GM13977 (cell line): ENCODE results near the gene PAX7.

Source experiments
- DNase-seq: peaks from one replicate; pipeline ENCODE4 v3.0.0; 2012; ENCODE audit warnings: low spot score
- CTCF ChIP-seq: IDR thresholded peaks from 2 replicates; pipeline ENCODE4 v1.5.1; 2012; ENCODE audit warnings: mild to moderate bottlenecking, control low read depth; ENCODE audit not compliant: insufficient read depth; ENCODE audit errors: extremely low read depth, missing control alignments
- in situ Hi-C: fragments of 300-500 bp; cut with MboI; formaldehyde crosslinking; loops from one replicate; pipeline ENCODE4 v1.12.0; 2022; ENCODE audit warnings: low sequenced_read_pairs, low pct_unique_long_range_greater_than_20kb, mixed read lengths, inconsistent platforms; ENCODE audit not compliant: unreplicated experiment

PAX7 gene

DNA sequence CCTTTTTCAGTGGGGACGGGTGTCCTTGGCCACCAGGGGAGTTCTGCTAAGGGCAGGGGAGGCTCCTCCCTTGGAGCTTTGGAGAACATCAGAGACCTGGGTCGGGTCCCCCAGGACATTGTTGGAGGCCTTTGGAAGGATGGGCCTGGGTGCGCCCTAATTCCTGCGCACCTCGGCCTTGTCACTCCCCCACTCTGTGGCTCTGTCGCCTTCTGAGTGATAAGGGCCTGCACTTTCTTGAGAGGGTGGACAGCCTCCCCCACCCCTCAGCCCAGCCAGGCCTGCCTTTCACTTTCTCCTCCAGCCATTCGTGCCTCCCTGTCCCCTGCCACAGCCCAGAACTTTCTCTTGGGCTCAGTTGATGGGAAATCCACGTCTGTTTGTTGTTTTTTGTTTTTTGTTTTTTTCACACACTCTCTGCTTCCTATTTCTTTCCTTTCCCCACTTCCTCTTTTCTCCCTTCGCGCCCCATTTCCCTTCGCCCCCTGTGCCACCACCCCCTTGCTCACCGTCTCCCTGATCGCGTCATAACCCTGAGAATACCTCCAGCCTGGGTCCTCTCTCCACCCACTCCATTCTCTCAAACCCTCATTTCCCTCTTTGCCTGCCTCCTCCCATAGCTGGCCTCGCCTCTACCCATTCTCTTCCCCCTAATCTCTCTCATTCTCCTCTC is 85.6 kb downstream of the PAX7 start:
- no peak for DNase-seq
- TF ChIP-seq CTCF = no peak
- in situ Hi-C loops = loop anchor here (25.0 kb wide), 1 partner anchor 104 kb away; no protein-coding TSS in a partner anchor

DNA sequence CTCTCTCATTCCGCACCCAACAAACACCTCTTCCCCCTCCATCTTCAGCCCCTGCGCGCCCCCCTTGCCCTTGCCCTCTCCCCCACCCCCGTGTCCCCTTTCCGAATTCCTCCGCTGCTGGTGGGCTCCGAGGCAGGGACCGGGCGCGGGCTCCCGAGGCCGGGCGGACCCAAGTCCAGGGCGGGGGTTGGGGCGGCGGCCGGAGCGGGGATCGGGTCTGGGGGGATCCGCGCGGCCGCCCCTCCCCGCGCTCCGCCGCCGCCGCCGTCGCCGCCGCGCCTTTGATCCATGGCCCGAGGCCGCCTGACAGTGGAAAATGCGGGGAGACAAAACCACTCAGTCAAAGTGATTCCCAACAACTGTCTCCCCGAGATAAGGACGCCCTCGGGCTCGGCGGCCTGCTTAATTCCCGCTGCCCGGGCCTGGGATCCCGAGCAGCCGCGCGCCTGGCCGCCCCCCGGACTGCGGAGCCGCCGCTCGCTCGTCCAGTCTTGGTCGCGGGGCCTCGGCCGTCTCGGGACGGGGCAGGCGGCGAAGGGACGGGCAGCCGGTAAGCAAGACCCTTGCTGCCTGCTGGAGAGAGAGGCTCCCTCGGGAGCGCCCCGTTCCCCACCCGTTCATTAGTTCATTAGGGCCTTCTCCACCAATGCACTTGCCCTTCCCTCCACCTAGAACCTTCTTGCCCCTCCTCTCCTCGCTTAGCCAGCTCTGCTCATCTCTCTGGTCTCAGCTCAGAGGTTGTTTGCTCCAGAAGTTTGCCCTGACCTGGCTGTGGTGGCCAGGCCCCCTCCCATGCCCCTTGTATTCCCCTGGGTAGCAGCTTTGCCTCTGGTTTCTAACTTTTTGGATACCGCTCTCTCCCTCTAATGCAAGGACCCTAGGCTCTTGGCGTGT is 86.4 kb downstream of the PAX7 start:
- no peak for DNase-seq
- no peak for TF ChIP-seq CTCF
- in situ Hi-C loops = loop anchor here (25.0 kb wide), 1 partner anchor 105 kb away; no protein-coding TSS in a partner anchor

DNA sequence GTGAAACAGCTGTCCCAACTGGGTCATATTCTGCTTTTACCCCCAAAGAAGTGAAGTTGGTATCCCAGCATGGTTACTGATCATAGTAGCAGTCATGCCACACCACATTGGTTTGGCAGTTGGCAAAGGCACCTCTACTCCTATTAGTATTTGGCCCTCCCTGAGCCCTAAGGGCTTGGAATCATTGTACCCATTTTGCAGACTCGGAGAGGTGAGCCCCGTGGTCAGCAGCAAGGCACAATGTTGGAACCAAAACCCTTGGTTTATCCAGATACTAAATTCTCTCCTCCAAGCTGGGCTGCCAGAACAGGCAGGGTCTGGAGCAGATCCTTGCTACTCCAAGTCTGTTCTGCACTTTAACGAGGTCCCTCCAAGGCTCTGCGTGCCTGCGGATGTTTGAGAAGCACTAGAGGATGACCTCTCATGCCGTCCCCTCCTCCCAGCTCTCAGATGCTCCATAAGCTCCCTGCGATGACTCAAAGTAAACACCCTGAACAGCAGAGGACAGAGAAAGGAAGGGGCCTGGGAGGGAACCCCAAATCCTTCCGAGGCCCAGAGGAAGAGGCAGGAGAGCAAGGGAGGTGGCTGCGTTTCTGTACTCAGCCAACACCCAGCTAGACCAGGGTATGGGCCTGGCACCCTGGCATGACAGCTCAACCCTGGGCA is 89.3 kb downstream of the PAX7 start:
- in situ Hi-C loops = loop anchor here (25.0 kb wide), 1 partner anchor 108 kb away; no protein-coding TSS in a partner anchor
- no peak for TF ChIP-seq CTCF
- no peak for DNase-seq

- DNase-seq = no peak
- no peak for TF ChIP-seq CTCF
- in situ Hi-C loops = loop anchor here (25.0 kb wide), 1 partner anchor 109 kb away; no protein-coding TSS in a partner anchor
Measured at GRCh38 chr1:18721041-18721440, 90.4 kb downstream of the PAX7 start.

DNA sequence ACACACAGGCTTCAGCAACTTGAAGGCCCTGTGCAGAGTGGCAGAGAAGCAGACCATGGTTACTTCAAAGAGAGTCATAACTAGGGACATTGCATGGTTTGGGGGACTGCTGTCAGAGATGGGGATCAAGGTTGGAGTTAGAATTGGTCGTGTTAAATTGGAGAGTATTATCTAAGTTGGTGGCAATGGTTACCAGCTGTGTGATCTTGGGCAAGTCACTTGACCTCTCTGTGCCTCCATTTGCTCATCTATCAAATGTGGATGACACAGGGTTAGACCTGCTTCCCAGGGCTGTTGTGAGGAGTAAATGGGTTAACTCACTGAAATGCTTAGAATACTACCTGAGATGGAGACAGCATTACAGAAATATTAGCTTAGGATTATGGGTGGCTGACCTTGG is 91.1 kb downstream of the PAX7 start:
- DNase-seq = no peak
- TF ChIP-seq CTCF = no peak
- in situ Hi-C loops = loop anchor here (25.0 kb wide), 1 partner anchor 109 kb away; no protein-coding TSS in a partner anchor

DNA sequence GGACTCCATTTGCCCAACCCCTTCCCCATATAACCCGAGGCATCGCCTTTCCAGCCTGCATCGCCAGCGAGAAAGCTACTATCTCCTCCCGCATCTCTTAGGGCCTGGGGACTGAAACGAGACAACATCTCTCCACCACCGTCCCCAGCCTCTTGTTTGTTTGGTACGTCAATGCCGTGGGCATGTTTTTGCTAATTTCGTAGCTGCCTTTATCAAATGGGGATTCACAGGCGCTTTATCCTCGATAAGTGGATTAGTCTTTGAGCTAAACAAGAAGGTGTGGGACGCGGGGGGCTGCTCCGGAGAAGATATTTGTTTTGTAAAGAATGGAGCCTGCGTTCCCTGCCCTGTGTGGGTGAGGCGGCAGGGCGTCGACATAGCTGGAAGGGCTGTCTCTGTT is 91.6 kb downstream of the PAX7 start:
- DNase-seq = no peak
- in situ Hi-C loops = loop anchor here (25.0 kb wide), 1 partner anchor 110 kb away; no protein-coding TSS in a partner anchor
- no peak for TF ChIP-seq CTCF
